Liver (tissue), 9 donors: ENCODE data around the gene MUSK. TPM values are rescaled to one million over a fixed set of nuclear protein-coding genes. Genes with fewer than 3 reads are reported as not detected.

Experiments
- DNase-seq: peaks from one replicate; pipeline ENCODE4 v3.0.0-alpha.2; 2017; ENCODE audit warnings: low spot score
- H3K27ac ChIP-seq, 2 donors: one replicate each; pipeline ENCODE4 v1.7.0; 2013; ENCODE audit warnings: inconsistent platforms in 2 of 2, low read length in 2 of 2, control low read depth in 1 of 2, low read depth in 1 of 2, mild to moderate bottlenecking in 1 of 2
- H3K27me3 ChIP-seq, 4 donors: one replicate each; pipeline versions ENCODE4 v1.6.1 to v1.7.0; 2013; ENCODE audit warnings: low read length in 3 of 4, inconsistent platforms in 1 of 4, mild to moderate bottlenecking in 1 of 4, moderate library complexity in 1 of 4; ENCODE audit not compliant: control insufficient read depth in 4 of 4, insufficient read depth in 4 of 4
- H3K36me3 ChIP-seq, 4 donors: one replicate each; pipeline versions ENCODE4 v1.6.1 to v1.7.0; 2013; ENCODE audit warnings: low read length in 3 of 4, mild to moderate bottlenecking in 3 of 4, low read depth in 1 of 4, moderate library complexity in 1 of 4; ENCODE audit not compliant: control insufficient read depth in 4 of 4, insufficient read depth in 3 of 4
- H3K4me1 ChIP-seq, 4 donors: one replicate each; pipeline versions ENCODE4 v1.6.1 to v1.7.0; 2013; ENCODE audit warnings: low read length in 3 of 4, mild to moderate bottlenecking in 3 of 4, moderate library complexity in 1 of 4; ENCODE audit not compliant: control insufficient read depth in 4 of 4, insufficient read depth in 4 of 4
- H3K4me3 ChIP-seq, 3 donors: one replicate each; pipeline versions ENCODE4 v1.6.1 to v1.7.0; 2013; ENCODE audit warnings: low read length in 3 of 3, control low read depth in 1 of 3, low read depth in 1 of 3, mild to moderate bottlenecking in 1 of 3
- H3K9ac ChIP-seq, 2 donors: one replicate each; pipeline ENCODE4 v1.7.0; 2013; ENCODE audit warnings: low read length in 2 of 2, mild to moderate bottlenecking in 2 of 2, moderate library complexity in 2 of 2, control low read depth in 1 of 2, low read depth in 1 of 2
- H3K9me3 ChIP-seq, 4 donors: one replicate each; pipeline versions ENCODE4 v1.6.1 to v1.7.0; 2013; ENCODE audit warnings: low read length in 3 of 4; ENCODE audit not compliant: control insufficient read depth in 4 of 4
- ATF3 ChIP-seq: IDR thresholded peaks from 2 replicates; pipeline ENCODE4 v1.6.1; 2016; ENCODE audit warnings: antibody characterized with exemption
- CTCF ChIP-seq: fragments of 150-350 bp; IDR thresholded peaks from 2 replicates; pipeline ENCODE4 v1.5.1; 2017; ENCODE audit warnings: improper control_type of control experiment, low read depth, low read length; ENCODE audit not compliant: missing input control
- EGR1 ChIP-seq, 2 donors: IDR thresholded peaks; 2 replicates each; pipeline ENCODE4 v1.6.1; 2016 to 2018; ENCODE audit warnings: antibody characterized with exemption in 2 of 2, low read depth in 2 of 2
- FOXA1 ChIP-seq: IDR thresholded peaks from 2 replicates; pipeline ENCODE4 v1.6.1; 2016; ENCODE audit warnings: antibody characterized with exemption
- FOXA2 ChIP-seq: IDR thresholded peaks from 2 replicates; pipeline ENCODE4 v1.6.1; 2016; ENCODE audit warnings: antibody characterized with exemption
- GABPA ChIP-seq, 2 donors: IDR thresholded peaks in 1 of 2; conservative IDR thresholded peaks in 1 of 2; 2 replicates each; pipeline ENCODE4 v1.6.1; 2016; ENCODE audit warnings: antibody characterized with exemption in 2 of 2, mild to moderate bottlenecking in 1 of 2, moderate library complexity in 1 of 2
- HNF4A ChIP-seq, 2 donors: conservative IDR thresholded peaks; 2 replicates each; pipeline ENCODE4 v1.6.1; 2016; ENCODE audit warnings: antibody characterized with exemption in 2 of 2, mild to moderate bottlenecking in 2 of 2
- HNF4G ChIP-seq: IDR thresholded peaks from 2 replicates; pipeline ENCODE4 v1.6.1; 2016; ENCODE audit warnings: antibody characterized with exemption
- JUND ChIP-seq, 2 donors: IDR thresholded peaks; 2 replicates each; pipeline ENCODE4 v1.6.1; 2016; ENCODE audit warnings: antibody characterized with exemption in 2 of 2
- MAX ChIP-seq: IDR thresholded peaks from 2 replicates; pipeline ENCODE4 v1.6.1; 2016; ENCODE audit warnings: antibody characterized with exemption
- NR2F2 ChIP-seq: IDR thresholded peaks from 2 replicates; pipeline ENCODE4 v1.6.1; 2016; ENCODE audit warnings: antibody characterized with exemption
- RAD21 ChIP-seq, 2 donors: IDR thresholded peaks; 2 replicates each; pipeline ENCODE4 v1.6.1; 2016; ENCODE audit warnings: antibody characterized with exemption in 2 of 2, mild to moderate bottlenecking in 2 of 2
- REST ChIP-seq: IDR thresholded peaks from 2 replicates; pipeline ENCODE4 v1.6.1; 2016; ENCODE audit warnings: antibody characterized with exemption, mild to moderate bottlenecking
- RXRA ChIP-seq, 2 donors: IDR thresholded peaks; 2 replicates each; pipeline ENCODE4 v1.6.1; 2017 to 2018; ENCODE audit warnings: antibody characterized with exemption in 2 of 2, mild to moderate bottlenecking in 1 of 2
- SP1 ChIP-seq: IDR thresholded peaks from 2 replicates; pipeline ENCODE4 v1.6.1; 2018; ENCODE audit warnings: antibody characterized with exemption, mild to moderate bottlenecking
- TAF1 ChIP-seq: conservative IDR thresholded peaks from 2 replicates; pipeline ENCODE4 v1.6.1; 2016; ENCODE audit warnings: antibody characterized with exemption, mild to moderate bottlenecking
- YY1 ChIP-seq: IDR thresholded peaks from 2 replicates; pipeline ENCODE4 v1.6.1; 2016; ENCODE audit warnings: antibody characterized with exemption, mild to moderate bottlenecking
- ZBTB33 ChIP-seq: IDR thresholded peaks from 2 replicates; pipeline ENCODE4 v1.6.1; 2016; ENCODE audit warnings: antibody characterized with exemption
- WGBS: extraction: QIAGEN DNeasy Blood & Tissue Kit; methylation state at CpG from one replicate; pipeline ENCODE4 v1.1.7; 2013; 5-methylcytosine and 5-hydroxymethylcytosine counted together
- polyA plus RNA-seq, 2 donors: library from polyadenylated mRNA; stranded (reverse) in 1 of 2; unstranded in 1 of 2; fragments of 200-250 nt in 1 of 2; fragments of >200 nt in 1 of 2; fragmentation: Nextera tagmentation in 1 of 2; extraction: Ambion mirVana in 1 of 2; gene quantifications; one replicate each; pipeline versions ENCODE4 v1.2.1 to v1.2.3, GENCODE V29; 2013 to 2015
- total RNA-seq, 2 donors: library from RNA; depleted of rRNA; stranded (reverse); fragments of >200 nt; gene quantifications; one replicate each; pipeline ENCODE4 v1.2.3, GENCODE V29; 2014
- donor health status: healthy.
- donor health status: healthy.
- donor health status: healthy.
- donor health status: healthy.
- donor health status: healthy.

MUSK gene
- total and polyA plus RNA-seq, 4 donors = 0.05 to 0.17 (median 0.10) TPM; not detected in 1

- Histone ChIP-seq H3K9ac (no peak overlapping the region), H3K4me1 (no peaks in the 10 kb centered on the region), H3K9me3 (no peaks in the 10 kb centered on the region), H3K4me3 (no peak overlapping the region), H3K36me3 (no peaks in the 10 kb centered on the region), H3K27me3 (peaks cover 0 to 10% (median 0%) of the 10 kb centered on the region in 4 donors), H3K27ac (no peak overlapping the region)
- WGBS = 88% methylated on average over 4 of the region's 4 CpGs
- TF ChIP-seq RXRA (IDR thresholded peaks at IDR 0.05) (no peak), YY1 (no peak), JUND (IDR thresholded peaks at IDR 0.05) (no peak), HNF4G (no peak), CTCF (no peak), SP1 (no peak), NR2F2 (no peak), HNF4A (conservative IDR thresholded peaks at IDR 0.05) (no peak), FOXA1 (no peak), ZBTB33 (no peak), MAX (no peak), ATF3 (no peak), GABPA (IDR thresholded peaks at IDR 0.05 in 1 of 2, conservative IDR thresholded peaks at IDR 0.05 in 1 of 2) (no peak)
- DNase-seq = no peak
Measured at GRCh38 chr9:110751971-110752370, 83.4 kb downstream of the MUSK start.

GRCh38 chr9:110752766-110753165 is 84.2 kb downstream of the MUSK start:
- no peaks in the 10 kb centered on the region for H3K4me1 ChIP-seq
- 89% methylated on average over 2 of the region's 2 CpGs for WGBS
- H3K36me3 ChIP-seq = no peaks in the 10 kb centered on the region
- DNase-seq = no peak
- H3K27ac ChIP-seq = no peak overlapping the region
- TF ChIP-seq JUND (IDR thresholded peaks at IDR 0.05) (no peak), CTCF (no peak), SP1 (no peak), ZBTB33 (no peak), GABPA (IDR thresholded peaks at IDR 0.05 in 1 of 2, conservative IDR thresholded peaks at IDR 0.05 in 1 of 2) (no peak), MAX (no peak), HNF4G (no peak), TAF1 (no peak), RXRA (IDR thresholded peaks at IDR 0.05) (no peak), FOXA2 (no peak), HNF4A (conservative IDR thresholded peaks at IDR 0.05) (no peak), YY1 (no peak), NR2F2 (no peak), ATF3 (no peak), EGR1 (IDR thresholded peaks at IDR 0.05; ENCODE audit: low read depth in 2 of 2) (no peak), REST (no peak), FOXA1 (no peak), RAD21 (IDR thresholded peaks at IDR 0.05) (no peak)
- no peak overlapping the region for H3K9ac ChIP-seq
- H3K9me3 ChIP-seq = no peaks in the 10 kb centered on the region
- no peak overlapping the region for H3K4me3 ChIP-seq
- H3K27me3 ChIP-seq = peaks cover 0 to 10% (median 0%) of the 10 kb centered on the region in 4 donors
